ENCODE results near the gene FAM163A.
"Not testable (repeated sequence)": the region's sequence is repeated elsewhere in the genome, so short reads cannot be mapped to it uniquely, and the experiment has no call there.

The FAM163A gene

GRCh38 chr1:179742717-179743678 is at the start of gene FAM163A:
Gene FAM163A, plus strand, starts transcription at chr1:179743291. Its CDS starts 69,807 bp downstream, at chr1:179813098.
- DNase-seq, result no peak

GRCh38 chr1:179694530-179694929 is 48.6 kb upstream of the FAM163A start:
- not testable (repeated sequence) for DNase-seq

DNA sequence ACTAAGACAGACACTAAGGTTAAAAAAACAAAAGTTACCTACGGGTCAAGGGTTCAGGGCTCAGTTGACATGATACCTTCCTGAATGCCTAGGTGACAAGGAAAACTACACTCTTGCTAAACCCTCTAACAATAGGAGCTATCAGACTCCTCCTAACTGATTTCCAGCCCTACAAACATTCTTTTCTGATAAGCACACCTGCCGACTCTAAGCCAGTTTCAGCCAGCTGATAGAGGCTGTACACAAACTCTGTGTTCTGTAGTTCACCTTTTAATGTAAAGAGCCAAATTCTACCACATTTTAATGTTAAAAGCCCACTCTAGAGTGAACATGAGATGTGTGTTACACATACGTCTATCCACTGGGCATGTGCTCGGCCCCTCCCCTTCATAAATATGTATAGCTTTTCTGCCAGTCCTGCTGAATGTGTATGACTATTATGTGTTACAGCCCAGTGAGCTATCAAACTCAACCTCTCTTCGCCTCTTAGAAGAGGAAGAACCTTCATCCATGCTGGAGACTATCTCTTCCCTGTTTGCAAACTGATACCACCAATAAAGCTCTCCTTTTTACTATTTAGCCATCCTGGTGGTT is 40.0 kb upstream of the FAM163A start:
- DNase-seq, result no peak

DNA sequence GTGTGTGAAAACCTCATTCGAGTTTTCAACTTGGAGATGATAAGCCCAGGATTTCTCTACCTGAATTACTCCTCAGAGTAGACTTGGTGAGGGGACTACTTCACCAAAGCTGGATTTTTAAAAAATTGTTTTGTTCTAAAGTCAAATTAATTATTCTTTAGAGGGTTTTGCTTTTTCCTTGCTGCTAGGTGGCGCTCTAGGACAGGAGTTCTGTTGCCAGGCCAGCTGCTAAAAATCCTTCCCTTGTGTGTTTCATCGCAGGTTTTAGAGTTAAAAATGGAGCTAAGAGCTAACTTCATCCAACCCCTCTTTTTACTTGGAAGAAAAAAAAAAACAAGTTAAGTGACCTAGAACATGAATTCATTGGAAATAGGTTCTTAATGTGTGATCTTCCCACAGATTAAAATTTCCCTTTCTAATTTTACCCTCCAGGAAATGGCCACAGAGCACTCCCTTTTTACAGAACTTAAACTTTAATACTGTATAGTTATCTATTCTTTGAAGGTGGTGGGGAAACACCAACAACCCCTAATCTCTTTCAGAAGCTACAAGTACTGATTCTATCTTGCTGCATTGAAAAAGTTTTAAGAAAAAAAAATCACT is 36.7 kb upstream of the FAM163A start:
- DNase-seq, result peak; percentile 16

DNA sequence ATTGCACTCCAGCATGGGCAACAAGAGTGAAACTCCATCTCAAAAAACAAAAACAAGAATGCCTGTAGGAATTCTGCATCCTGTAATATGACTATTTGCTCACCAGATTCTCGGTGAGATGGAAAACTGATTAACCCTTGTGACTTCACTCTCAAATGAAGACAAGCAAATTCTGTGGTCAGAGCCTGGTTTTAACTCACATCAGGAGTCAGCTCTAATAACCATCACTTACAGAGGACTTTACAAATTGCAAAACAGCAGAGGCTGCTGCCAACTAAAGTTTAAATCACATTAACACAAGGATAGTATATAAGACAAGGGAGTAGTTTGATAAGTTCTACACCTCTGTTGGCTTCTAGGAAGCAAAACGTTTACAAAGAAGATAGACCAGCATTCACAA is 35.7 kb upstream of the FAM163A start:
- no peak for DNase-seq

DNA sequence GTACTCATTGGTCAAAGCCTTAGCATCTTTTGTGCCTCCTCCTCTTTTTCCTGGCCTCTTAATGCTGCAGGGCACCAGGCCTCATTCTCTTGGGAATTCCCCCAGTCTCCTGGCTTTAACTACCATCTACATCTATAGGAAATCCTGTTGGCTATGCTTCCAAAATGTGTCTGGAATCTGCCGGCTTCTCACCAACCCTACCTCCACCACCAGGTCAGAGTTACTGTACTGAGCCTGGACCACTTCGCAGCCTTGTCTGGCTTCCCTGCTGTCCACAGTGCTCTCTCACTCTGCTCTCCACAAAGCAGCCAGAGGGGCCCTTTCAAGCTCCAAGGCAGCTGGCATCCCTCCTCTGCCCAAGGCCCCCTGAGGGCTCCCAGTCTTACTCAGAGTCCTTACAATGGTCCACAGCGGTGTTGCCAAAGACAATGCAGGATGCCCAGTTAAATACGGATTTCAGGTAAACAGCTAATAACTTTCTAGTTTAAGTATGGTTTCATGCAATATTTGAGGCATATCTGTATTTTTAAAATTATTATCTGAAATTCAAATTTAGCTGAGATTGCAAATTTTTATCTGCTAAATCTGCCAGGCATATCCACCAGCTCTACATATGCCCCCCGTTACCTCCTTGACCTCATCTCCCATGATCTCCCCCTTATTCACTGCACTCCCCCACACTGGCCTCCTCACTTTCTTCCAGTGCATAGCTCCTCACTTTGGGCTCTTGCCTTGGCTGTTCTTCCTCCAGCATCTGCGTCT is 34.5 kb upstream of the FAM163A start:
- DNase-seq, result no peak

GRCh38 chr1:179709841-179710329 is 33.2 kb upstream of the FAM163A start:
- peak; percentile 1 for DNase-seq

DNA sequence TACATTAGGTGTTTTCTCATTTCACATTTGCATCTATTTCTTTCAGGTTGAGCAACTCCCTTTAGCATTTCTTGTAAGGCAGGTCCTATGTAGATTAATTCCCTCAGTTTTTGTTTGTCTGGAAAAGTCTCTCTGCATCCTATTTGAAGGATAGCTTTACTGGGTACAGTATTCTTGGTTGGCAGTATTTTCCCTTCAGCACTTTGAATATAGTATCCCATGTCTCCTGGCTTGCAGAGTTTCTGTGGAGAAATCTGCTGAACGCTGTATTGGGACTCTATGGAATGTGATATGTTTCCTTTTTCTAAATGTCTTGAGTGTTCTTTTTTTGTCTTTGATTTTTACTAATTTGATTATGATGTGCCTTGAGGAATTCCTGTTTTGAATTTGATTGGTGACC is 28.9 kb upstream of the FAM163A start:
- DNase-seq, result no peak

GRCh38 chr1:179714623-179715022 is 28.5 kb upstream of the FAM163A start:
- no peak for DNase-seq

GRCh38 chr1:179719272-179719671 is 23.8 kb upstream of the FAM163A start:
- DNase-seq, result no peak

- DNase-seq, result no peak
These were observed 14.8 kb upstream of the FAM163A start for GRCh38 chr1:179728271-179728670.

GRCh38 chr1:179729881-179730280 is 13.2 kb upstream of the FAM163A start:
- DNase-seq, result no peak

- no peak for DNase-seq
These were observed 11.4 kb upstream of the FAM163A start for GRCh38 chr1:179731643-179732042.

DNA sequence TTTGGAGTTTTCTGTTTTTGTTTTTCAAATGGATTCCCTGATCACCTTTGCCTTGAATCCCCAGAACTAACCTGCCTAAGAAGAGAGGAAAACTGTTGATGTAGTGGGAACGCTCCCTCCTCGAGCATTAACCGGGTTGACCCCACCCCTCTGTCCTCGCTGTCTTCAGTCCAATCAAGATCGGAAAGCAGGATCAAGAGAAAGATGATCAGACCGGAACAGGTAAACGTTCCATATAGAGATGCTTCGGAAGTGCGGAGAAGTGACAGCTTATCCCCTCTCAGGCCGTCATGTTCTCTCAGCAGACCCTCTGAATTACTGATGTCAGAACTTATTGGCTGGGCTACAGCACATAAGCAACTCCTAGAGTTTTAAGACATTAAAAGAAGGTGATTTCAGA is 800 bp upstream of the FAM163A start:
- no peak for DNase-seq

DNA sequence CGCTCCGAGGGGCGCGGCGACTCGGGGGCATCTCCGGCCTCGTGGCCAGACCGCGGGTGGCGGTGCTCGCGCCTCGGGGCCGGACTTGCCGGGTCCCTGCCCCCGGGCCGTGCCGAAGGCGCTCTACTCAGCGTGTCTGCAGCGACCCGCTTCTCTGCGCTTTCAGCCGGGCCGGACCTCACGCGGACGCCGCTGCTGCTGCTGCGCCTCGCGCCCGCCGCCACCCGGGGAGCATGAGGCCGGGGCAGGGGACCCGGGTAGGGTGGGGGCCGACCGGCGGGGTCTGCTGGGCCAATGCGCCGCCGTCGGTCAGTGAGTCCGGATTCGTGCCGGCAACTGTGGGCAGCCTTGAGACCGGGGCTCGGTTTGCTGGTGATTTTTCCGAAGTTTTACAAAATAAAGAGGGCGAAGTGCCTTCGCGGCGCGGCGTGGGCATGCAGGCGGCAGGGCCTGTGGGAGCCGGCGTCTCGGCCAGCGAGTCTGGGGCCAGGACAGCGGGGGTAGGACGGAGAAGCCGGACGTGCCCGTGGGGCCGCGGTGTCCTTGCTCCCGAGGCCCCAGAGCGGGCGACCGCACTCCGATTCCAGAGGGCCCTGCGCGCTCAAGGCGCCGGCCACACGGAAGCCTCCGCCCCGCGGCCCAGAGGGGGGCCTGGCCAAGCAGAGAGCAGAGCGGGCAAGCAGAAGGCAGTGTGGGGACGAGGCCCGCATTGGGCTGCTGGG is 749 bp downstream of the FAM163A start:
- no peak for DNase-seq

DNA sequence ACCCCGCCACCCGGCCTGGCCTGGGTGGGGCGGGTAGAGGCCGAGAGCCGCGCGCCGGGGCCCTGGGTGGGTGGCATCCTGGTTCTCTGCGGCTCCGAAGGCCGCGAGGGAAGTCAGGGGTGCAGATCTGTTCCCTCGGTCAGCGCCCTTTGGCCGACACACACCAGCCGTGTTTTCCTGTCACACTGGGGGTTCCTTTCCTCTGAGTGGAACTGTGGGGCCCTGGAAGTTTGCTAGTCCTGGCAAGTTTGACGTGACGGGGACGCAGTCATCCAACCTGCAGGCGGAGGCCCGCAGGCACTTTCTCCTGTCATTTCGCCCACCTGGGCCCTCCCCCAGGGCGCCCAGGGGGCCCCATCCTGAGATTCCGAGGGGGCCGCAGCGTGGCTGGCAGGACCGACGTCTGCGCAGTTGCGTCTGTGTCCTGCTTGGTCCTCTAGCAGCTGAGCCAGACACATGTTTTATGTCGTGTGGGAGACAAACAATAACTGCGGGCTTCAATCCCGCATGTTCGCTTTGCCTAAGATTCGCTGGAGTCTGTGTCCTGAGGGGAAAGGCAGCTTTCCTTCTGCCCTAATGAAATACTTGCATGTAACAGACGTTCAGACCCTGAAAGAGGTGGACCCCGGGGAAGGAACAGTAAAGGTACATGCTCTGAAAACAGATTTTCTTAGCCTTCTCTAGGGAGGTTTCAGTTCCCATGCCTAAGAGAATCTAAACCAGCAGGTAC is 1.5 kb downstream of the FAM163A start:
- no peak for DNase-seq

DNA sequence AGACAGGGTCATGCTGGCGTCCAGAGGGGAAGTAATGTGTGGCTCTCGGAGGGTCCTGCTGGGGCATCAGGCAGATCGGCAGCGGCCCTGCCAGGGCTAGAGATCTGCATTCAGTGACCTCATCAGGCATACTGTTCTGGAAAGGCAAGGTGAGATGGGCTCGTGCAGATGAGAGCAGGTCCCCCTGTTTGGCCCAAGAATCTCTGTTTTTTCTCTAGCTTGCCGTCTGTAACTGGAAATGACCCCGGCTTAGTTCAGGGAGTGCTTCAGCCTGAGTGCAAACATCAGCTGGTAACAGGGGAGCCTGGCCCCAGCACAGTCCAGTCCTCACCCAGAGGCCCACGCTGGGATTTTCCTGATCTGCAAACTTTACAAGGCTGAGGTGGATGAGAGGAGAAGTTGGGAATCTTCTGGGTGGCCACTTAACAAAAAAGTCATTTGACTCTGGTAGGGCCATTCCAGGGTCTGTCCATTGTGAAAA is 2.1 kb downstream of the FAM163A start:
- no peak for DNase-seq

DNA sequence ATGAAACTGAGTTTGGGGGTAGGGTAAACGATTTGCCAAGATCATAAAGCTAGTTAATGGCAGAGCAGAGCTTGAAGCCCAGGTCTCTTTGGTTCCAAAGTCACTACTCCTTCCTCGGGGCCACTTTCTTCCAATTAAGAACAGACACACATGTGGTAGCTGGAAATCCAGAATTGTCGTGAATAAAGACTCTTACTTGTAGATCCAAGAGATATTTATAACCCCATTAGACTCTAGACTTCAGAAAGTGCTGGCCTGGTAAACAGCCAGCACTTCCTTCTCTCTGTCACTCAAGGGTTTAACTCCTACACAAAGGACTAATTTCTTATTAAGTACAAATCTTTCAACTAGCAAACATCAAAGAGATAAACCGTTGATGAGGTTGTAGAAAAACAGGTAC is 2.7 kb downstream of the FAM163A start:
- DNase-seq, result no peak

- no peak for DNase-seq
These were observed 4.5 kb downstream of the FAM163A start for GRCh38 chr1:179747611-179748010.

DNA sequence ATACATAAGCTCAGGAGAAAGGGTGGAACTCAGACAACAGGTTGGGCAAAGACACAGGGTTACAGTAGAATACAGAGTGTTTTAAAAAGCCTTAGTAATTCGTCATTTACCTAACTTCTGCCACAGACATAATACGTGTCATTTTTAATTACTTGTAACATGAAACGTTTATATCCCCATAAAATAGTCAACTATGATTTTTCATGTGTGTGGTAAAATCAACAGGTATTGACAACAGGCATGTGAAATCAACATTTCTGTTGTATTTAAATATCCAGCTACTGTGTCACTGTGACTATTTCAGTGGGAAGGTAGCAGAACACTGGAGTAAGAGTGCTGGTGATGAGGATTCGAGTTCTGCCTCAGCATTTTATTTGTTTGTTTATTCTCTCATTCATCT is 5.7 kb downstream of the FAM163A start:
- no peak for DNase-seq

DNA sequence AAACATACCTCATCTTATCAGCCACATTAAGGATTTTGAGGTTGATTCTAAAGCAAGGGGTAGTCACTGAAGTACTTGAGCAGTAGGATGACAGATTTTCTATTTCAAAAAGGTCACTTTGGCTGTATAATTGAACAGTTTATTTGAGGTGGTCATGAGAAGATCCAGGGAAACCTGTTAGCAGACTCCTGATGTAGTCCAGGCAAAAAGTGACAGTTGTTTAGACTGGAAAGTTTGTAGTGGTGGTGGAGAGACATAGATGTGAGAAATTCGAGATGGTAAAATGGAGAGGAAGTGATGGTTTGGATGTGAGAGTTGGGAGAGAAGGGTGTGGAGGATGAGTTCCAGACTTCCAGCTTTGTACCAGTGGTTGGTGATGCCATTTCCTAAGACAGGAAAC is 7.5 kb downstream of the FAM163A start:
- DNase-seq, result no peak

Data from NCI-H2081 treated with DMSO at 0.1 percent for 48 hours (cell line).